Cardiac fibroblast (primary cell): ENCODE measurements around the gene MTRR.
A peak's percentile ranks its signal among the peaks of the same experiment; 100 is the strongest.

Source experiments
- DNase-seq, 2 donors: peaks; one replicate each; pipeline versions ENCODE4 v3.0.0 to v3.0.0-alpha.2; 2010; ENCODE audit warnings: low read depth in 2 of 2
- H3K4me3 ChIP-seq, 2 donors: replicated peaks in 1 of 2; 1 replicate in 1 of 2; 2 replicates in 1 of 2; pipeline ENCODE4 v1.5.1; 2011; ENCODE audit warnings: low read depth in 2 of 2, low read length in 2 of 2, mild to moderate bottlenecking in 2 of 2, moderate library complexity in 1 of 2
- TF ChIP-seq, protein P1 (sequence below): IDR thresholded peaks from one replicate; pipeline ENCODE4 v1.5.1; 2011; ENCODE audit warnings: low read depth, mild to moderate bottlenecking, low read length, inconsistent platforms

MTRR gene

DNA sequence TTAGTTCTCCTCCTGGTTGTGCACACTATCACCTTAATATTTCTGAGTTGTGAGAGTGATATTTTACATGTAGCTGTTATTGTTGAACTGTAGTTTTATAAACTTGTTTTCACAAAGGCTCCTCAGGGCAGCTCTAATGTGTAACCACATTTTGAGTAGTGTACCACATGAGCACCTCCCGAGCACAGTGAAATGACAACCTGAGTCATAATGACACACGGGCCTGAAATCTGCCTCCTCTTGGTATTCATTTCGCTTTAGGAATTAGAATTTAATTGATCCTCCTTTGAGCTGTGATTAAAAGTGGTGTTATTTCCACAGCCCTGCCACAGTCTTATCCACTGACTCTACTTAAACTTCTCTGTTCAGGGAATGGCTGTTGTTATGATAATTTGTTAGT is 7.9 kb downstream of the MTRR start:
- DNase-seq: peak; percentile 13 to 70
- no peak overlapping the region for H3K4me3 ChIP-seq
- TF ChIP-seq, protein P1, sequence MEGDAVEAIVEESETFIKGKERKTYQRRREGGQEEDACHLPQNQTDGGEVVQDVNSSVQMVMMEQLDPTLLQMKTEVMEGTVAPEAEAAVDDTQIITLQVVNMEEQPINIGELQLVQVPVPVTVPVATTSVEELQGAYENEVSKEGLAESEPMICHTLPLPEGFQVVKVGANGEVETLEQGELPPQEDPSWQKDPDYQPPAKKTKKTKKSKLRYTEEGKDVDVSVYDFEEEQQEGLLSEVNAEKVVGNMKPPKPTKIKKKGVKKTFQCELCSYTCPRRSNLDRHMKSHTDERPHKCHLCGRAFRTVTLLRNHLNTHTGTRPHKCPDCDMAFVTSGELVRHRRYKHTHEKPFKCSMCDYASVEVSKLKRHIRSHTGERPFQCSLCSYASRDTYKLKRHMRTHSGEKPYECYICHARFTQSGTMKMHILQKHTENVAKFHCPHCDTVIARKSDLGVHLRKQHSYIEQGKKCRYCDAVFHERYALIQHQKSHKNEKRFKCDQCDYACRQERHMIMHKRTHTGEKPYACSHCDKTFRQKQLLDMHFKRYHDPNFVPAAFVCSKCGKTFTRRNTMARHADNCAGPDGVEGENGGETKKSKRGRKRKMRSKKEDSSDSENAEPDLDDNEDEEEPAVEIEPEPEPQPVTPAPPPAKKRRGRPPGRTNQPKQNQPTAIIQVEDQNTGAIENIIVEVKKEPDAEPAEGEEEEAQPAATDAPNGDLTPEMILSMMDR: no peak

GRCh38 chr5:7877851-7878250 is 8.9 kb downstream of the MTRR start:
- H3K4me3 ChIP-seq: no peak overlapping the region
- peak; percentile 17 to 46 for DNase-seq
- TF ChIP-seq, protein P1: no peak

DNA sequence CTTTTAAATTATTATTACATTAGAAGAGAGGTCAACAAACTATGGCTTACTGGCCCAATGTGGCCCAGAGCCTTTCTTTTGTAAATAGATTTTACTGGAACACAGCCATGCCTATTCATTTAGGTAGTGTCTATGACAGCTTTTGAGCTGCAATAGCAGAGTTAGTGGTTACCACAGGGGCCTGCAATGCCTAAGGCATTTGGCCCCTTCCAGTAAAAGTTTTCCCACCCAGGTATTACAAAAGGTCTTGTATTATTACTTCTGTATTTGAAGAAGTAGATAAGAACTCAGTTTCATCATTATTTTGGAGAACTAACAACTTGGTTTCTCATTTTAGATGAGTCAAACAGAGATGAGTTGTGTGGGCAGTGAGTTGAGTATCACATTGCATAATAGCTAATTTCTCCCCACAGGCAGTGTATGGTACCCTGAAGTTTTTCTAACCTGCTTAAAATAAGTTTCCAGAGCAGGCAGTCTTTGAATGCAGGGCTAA is 9.5 kb downstream of the MTRR start:
- DNase-seq: peak; percentile 44 to 66
- TF ChIP-seq, protein P1: no peak
- no peak overlapping the region for H3K4me3 ChIP-seq

- no peak overlapping the region for H3K4me3 ChIP-seq
- TF ChIP-seq, protein P1: no peak
- DNase-seq: no peak
Observed at GRCh38 chr5:7881091-7881490, 12.1 kb downstream of the MTRR start.

GRCh38 chr5:7881816-7882215 is 12.9 kb downstream of the MTRR start:
- no peak overlapping the region for H3K4me3 ChIP-seq
- TF ChIP-seq, protein P1: no peak
- no peak for DNase-seq

GRCh38 chr5:7882926-7883325 is 14.0 kb downstream of the MTRR start:
- TF ChIP-seq, protein P1: no peak
- no peak for DNase-seq
- H3K4me3 ChIP-seq: no peak overlapping the region

DNA sequence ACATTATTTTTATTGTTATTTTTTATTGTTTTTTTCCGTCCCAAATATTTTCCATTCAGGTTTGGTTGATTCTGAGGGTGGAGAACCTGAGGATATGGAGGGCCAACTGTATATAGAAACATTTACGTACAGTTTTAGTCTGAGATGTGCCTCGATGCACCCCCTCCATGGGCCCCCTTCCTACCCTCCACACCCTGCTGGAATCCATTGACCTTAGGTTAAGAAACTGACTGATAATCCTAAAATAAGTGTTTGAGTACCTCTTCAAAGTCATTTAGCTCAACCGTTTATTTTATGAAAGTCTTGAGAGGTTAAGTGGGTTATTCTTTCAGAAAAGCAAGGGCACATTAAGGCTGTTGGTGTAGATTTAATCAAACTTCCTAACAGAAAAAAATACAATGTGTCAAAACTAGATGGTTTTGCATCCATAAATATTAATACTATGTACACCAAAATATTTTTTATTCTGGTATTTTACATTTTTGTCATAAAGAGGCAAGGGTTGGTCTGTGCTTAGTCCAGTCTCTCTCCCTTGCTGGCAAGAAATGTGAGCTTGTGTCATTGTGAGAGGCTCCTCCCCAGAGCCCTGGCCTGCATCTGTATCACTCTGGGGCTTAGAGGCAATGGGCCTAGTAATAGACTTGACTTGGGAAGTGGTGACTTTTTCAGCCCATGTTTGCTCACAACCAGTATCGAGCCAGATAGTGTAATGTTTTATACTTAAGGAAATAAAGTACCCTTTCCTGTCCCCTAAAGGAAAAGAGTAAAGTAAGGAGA is 15.7 kb downstream of the MTRR start:
- DNase-seq: peak in 1 of 2 donors; percentile 17
- TF ChIP-seq, protein P1: no peak

More for the DNA sequence above, 15.7 kb downstream of the MTRR start:
- no peak overlapping the region for H3K4me3 ChIP-seq
